ENCODE results near the gene DLX2.

- peak in 4 of 6 experiments; percentile 11 to 34 (median 20) for TF ChIP-seq CTCF (IDR thresholded peaks at IDR 0.05)
- no peak for TF ChIP-seq POLR2A (IDR thresholded peaks at IDR 0.05)
Measured at GRCh38 chr2:172113617-172114016, 10.9 kb upstream of the DLX2 start.

Measured in Peyer's patch (tissue), 4 donors.